GM23338 (cell line): ENCODE measurements around the gene PRPSAP2.

ENCODE experiments used
- CREB1 ChIP-seq: fragments of 250-450 bp; sonication (Bioruptor Pico); IDR thresholded peaks from 2 replicates; pipeline ENCODE4 v1.5.0; 2020; ENCODE audit warnings: low read depth, mild to moderate bottlenecking, moderate library complexity
- EZH2 ChIP-seq: fragments of 200-600 bp; sonication (generic); IDR thresholded peaks from one replicate; pipeline ENCODE4 v1.8.0; 2017; ENCODE audit warnings: antibody characterized with exemption, mild to moderate bottlenecking, low read depth; ENCODE audit not compliant: unreplicated experiment
- EZH2phosphoT487 ChIP-seq: fragments of 200-600 bp; sonication (generic); IDR thresholded peaks from one replicate; pipeline ENCODE4 v1.8.1; 2018; ENCODE audit warnings: antibody characterized with exemption; ENCODE audit not compliant: unreplicated experiment
- JUNB ChIP-seq: IDR thresholded peaks from one replicate; pipeline ENCODE4 v1.6.1; 2016; ENCODE audit warnings: antibody characterized with exemption; ENCODE audit not compliant: unreplicated experiment
- NANOG ChIP-seq: IDR thresholded peaks from 2 replicates; pipeline ENCODE4 v1.6.1; 2016; ENCODE audit warnings: antibody characterized with exemption, borderline replicate concordance
- POLR2AphosphoS5 ChIP-seq: IDR thresholded peaks from 2 replicates; pipeline ENCODE4 v1.6.1; 2016; ENCODE audit warnings: antibody characterized with exemption, low read depth
- REST ChIP-seq: IDR thresholded peaks from one replicate; pipeline ENCODE4 v1.6.1; 2018; ENCODE audit warnings: antibody characterized with exemption; ENCODE audit not compliant: unreplicated experiment
- STAT1 ChIP-seq: IDR thresholded peaks from one replicate; pipeline ENCODE4 v1.6.1; 2016; ENCODE audit warnings: antibody characterized with exemption; ENCODE audit not compliant: unreplicated experiment
- ZNF114 ChIP-seq: fragments of 250-450 bp; sonication (Bioruptor Pico); IDR thresholded peaks from 2 replicates; pipeline ENCODE4 v1.5.0; 2020; ENCODE audit warnings: mild to moderate bottlenecking, moderate library complexity
- ZNF331 ChIP-seq: fragments of 250-450 bp; sonication (Bioruptor Pico); IDR thresholded peaks from 2 replicates; pipeline ENCODE4 v1.5.0; 2020; ENCODE audit warnings: low read depth, mild to moderate bottlenecking, moderate library complexity
- ZNF462 ChIP-seq: fragments of 250-450 bp; sonication (Bioruptor Pico); IDR thresholded peaks from 2 replicates; pipeline ENCODE4 v1.5.0; 2020; ENCODE audit warnings: mild to moderate bottlenecking, moderate library complexity
- TF ChIP-seq, protein P1 (sequence below), 2 experiments: fragments of 200-600 bp in 1 of 2; sonication (generic) in 1 of 2; conservative IDR thresholded peaks; 2 replicates each; pipeline versions ENCODE4 v1.5.1 to v1.6.1; 2016 to 2017; ENCODE audit warnings: antibody characterized with exemption in 2 of 2, low read depth in 2 of 2, mild to moderate bottlenecking in 2 of 2, moderate library complexity in 1 of 2

- TF ChIP-seq CREB1 (CRISPR knock-in tag) (no peak), ZNF462 (CRISPR knock-in tag) (no peak), POLR2AphosphoS5 (no peak), STAT1 (no peak), EZH2phosphoT487 (no peak), EZH2 (no peak), REST (no peak), JUNB (no peak), ZNF114 (CRISPR knock-in tag) (no peak), NANOG (no peak), ZNF331 (CRISPR knock-in tag) (no peak)
- TF ChIP-seq, protein P1, sequence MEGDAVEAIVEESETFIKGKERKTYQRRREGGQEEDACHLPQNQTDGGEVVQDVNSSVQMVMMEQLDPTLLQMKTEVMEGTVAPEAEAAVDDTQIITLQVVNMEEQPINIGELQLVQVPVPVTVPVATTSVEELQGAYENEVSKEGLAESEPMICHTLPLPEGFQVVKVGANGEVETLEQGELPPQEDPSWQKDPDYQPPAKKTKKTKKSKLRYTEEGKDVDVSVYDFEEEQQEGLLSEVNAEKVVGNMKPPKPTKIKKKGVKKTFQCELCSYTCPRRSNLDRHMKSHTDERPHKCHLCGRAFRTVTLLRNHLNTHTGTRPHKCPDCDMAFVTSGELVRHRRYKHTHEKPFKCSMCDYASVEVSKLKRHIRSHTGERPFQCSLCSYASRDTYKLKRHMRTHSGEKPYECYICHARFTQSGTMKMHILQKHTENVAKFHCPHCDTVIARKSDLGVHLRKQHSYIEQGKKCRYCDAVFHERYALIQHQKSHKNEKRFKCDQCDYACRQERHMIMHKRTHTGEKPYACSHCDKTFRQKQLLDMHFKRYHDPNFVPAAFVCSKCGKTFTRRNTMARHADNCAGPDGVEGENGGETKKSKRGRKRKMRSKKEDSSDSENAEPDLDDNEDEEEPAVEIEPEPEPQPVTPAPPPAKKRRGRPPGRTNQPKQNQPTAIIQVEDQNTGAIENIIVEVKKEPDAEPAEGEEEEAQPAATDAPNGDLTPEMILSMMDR (conservative IDR thresholded peaks at IDR 0.05; ENCODE audit: low read depth in 2 of 2), result no peak
Observed at GRCh38 chr17:18978050-18978449, 120.1 kb downstream of the PRPSAP2 start.
